ENCODE data around the gene MTUS2. TPM values are rescaled to one million over a fixed set of nuclear protein-coding genes. Genes with fewer than 3 reads are reported as not detected.

Gene MTUS2
- total and polyA plus RNA-seq, 2 experiments from 2014 or later: 0.27 to 0.38 TPM

- H3K4me1 Mint-ChIP-seq: 0 out of 3 replicates have a peak, but pooled peaks cover 6% of the 10 kb centered on the region
- H3K27ac Mint-ChIP-seq: no peak overlapping the region
- Histone ChIP-seq H3K79me2 (replicated peaks; ENCODE audit: insufficient read depth) (peaks cover 28% of the 10 kb centered on the region), H3K4me1 (ENCODE audit: insufficient read depth) (no peaks in the 10 kb centered on the region), H2AFZ (no peak overlapping the region), H3K4me3 (no peak overlapping the region), H3K4me2 (no peak overlapping the region), H3K27me3 (ENCODE audit: insufficient read depth) (no peaks in the 10 kb centered on the region), H3F3A (replicated peaks; ENCODE audit: low read depth) (no peaks in the 10 kb centered on the region), H3K27ac (ENCODE audit: low read depth) (no peak overlapping the region), H3K36me3 (ENCODE audit: insufficient read depth) (peaks cover 46% of the 10 kb centered on the region), H3K9me2 (ENCODE audit: insufficient read depth) (no peaks in the 10 kb centered on the region), H4K20me1 (replicated peaks; ENCODE audit: insufficient read depth) (peaks cover 15% of the 10 kb centered on the region)
- H3K9me3 Mint-ChIP-seq: no peaks in the 10 kb centered on the region
- DNase-seq (ENCODE audit: low spot score): no peak
- no peak overlapping the region for H3K4me3 Mint-ChIP-seq
- H3K27me3 Mint-ChIP-seq (ENCODE audit: insufficient read depth, low read depth, poor library complexity): peaks cover 8% of the 10 kb centered on the region
- no peak for ATAC-seq
- H3K36me3 Mint-ChIP-seq (ENCODE audit: low read depth): peaks cover 88% of the 10 kb centered on the region
- no peak for TF ChIP-seq REST (IDR thresholded peaks at IDR 0.05; ENCODE audit: unreplicated experiment)
- TF ChIP-seq POLR2AphosphoS5 (IDR thresholded peaks at IDR 0.05; ENCODE audit: low read depth): no peak
- TF ChIP-seq ZNF331 (CRISPR knock-in tag; IDR thresholded peaks at IDR 0.05; ENCODE audit: low read depth): no peak
- TF ChIP-seq ETS1 (IDR thresholded peaks at IDR 0.05): no peak
- no peak for TF ChIP-seq JUNB (IDR thresholded peaks at IDR 0.05; ENCODE audit: unreplicated experiment)
- TF ChIP-seq EZH2 (IDR thresholded peaks at IDR 0.05; ENCODE audit: low read depth, unreplicated experiment): no peak
- no peak for TF ChIP-seq STAT1 (IDR thresholded peaks at IDR 0.05; ENCODE audit: unreplicated experiment)
- no peak for TF ChIP-seq NANOG (IDR thresholded peaks at IDR 0.05; ENCODE audit: borderline replicate concordance)
- TF ChIP-seq EZH2phosphoT487 (IDR thresholded peaks at IDR 0.05; ENCODE audit: unreplicated experiment): no peak
- TF ChIP-seq CREB1 (CRISPR knock-in tag; IDR thresholded peaks at IDR 0.05; ENCODE audit: low read depth): no peak
- TF ChIP-seq CTCF (conservative IDR thresholded peaks at IDR 0.05; ENCODE audit: low read depth in 2 of 2): no peak
- TF ChIP-seq ZNF114 (CRISPR knock-in tag; IDR thresholded peaks at IDR 0.05): no peak
- no peak for TF ChIP-seq ZNF462 (CRISPR knock-in tag; IDR thresholded peaks at IDR 0.05)
Measured at GRCh38 chr13:29526741-29527140, 706.6 kb downstream of the MTUS2 start.
